Measurements from ENCODE around the gene CBX6.
"Not testable (repeated sequence)": the region's sequence is repeated elsewhere in the genome, so short reads cannot be mapped to it uniquely, and the experiment has no call there.

Gene CBX6

DNA sequence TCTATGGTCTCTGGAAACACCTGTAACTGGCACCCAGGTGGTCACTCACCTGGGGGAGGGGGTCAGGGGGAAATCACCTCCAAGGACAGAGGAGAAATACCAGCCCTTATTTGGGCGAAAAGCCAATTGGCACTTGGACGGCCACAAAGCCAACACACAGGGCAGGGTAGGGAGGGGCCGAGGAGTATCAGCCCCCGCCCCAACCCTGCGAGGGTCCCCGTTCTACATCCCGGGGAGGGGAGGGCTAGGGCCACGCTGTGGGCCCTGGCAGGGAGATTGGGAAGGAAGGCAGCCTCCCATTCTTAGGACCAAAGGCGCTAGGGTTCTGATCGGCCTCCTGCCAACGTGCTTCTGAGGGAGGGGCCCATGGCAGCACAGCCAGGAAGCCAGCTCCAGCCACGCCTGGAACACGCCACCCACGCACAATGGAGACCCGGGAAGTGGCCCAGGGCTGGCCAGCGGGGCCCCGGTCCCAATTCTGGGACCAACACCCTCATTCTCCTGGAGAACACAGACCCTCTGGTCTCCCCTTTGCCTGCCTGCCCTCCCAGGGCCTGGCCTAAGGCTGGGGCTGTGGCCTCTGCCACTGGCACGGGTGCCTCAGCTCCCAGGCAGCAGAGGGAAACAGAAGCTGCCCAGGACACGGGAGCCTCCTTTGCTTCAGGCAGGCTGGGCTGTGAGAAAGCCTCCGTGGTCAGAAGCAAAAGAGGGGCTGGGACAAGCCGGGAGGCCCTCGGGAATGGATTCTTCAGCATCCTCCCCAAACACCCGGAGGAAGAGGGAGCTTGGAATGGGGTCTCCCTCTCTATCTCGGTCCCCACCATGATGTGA is 7.4 kb downstream of the CBX6 start:
- intact Hi-C loops (cut with DNase I) = loop anchor here (5.0 to 10.0 kb wide), 3 partner anchors 70 to 448 kb away; partner anchors contain the start of gene DNAL4
- peak in 5 of 42 donors; percentile 4 to 48 (median 30) for DNase-seq

DNA sequence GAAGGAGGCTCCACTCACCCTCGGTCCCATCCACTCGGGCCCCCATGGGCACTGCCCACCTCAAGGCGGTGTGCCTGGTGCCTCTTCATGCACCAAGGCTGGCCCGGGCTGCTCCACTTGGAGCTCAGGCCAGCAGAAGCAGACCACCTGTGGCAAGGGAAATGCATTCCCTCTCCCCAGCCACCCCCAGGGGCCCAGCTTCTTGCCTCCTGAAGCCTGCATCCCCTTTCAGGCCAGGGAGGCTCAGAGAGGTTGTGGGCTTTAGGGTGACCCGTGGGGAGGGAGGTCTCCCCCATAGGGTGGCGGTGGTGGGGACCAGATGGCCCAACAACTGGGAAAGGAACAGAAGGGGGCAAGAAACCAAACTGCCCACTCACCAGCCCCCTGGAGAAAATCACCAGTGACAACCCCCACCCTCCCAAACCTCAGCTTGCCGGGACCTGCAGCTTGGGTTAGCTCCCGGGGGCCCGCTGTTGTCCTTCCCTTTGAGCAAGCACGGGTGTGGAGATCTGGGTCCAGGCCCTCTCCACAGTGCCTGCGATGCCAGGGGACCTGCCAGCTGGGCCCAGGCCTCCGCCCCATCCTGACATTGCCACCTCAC is 8.4 kb downstream of the CBX6 start:
- intact Hi-C loops (cut with DNase I) = loop anchor here (10.0 kb wide), 1 partner anchor 69 kb away; the partner anchor contains the start of gene DNAL4
- DNase-seq = peak in 6 of 42 donors; percentile 14 to 52 (median 34)

DNA sequence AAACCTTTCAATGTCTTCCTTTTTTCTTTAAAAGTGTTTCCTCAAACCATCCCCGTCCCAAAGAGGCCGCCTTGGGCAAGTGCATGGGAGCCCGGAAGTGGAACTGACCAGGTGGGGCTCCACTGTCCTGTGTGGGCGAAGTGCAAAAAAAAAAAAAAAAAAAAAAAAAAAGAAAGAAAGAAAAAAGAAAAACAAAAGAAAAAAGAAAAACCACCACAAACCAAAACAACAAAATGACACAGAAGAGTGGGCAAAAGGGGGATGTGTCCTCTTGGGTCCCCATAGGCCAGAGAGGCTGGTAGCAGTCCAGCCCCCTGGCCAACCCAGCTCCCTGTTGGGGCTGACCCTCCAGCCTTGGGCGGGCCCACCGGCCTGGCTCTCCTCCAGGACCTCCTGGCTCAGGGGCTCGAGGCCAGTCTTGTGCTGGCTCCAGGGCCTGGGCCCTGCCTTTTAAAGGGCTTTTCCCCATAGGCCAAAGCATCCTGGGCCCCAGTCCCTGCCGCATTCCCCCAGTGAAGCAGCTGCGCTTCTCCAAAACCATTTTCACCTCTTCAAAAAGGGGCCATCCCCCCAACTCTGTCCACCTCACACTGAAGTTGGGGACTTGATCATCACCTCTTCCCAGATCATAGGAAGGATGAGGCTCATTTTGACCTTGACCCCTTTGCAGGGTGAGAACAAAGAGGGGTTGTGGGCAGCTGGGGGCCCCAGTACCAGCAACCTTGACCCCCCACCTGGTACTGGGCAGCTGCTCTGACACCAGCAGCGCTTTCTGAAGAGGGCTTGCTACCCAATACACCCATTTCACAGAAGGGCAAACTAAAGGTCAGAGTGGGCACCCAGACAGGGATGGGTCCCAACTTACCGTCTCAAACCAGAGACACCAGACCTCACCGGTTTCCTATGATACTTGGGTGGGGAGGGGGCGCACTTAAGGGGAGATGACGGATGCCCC is 9.4 kb downstream of the CBX6 start:
- peak in 12 of 42 donors; percentile 1 to 76 (median 56) for DNase-seq
- intact Hi-C loops (cut with DNase I) = loop anchor here (10.0 kb wide), 1 partner anchor 68 kb away; the partner anchor contains the start of gene DNAL4

DNA sequence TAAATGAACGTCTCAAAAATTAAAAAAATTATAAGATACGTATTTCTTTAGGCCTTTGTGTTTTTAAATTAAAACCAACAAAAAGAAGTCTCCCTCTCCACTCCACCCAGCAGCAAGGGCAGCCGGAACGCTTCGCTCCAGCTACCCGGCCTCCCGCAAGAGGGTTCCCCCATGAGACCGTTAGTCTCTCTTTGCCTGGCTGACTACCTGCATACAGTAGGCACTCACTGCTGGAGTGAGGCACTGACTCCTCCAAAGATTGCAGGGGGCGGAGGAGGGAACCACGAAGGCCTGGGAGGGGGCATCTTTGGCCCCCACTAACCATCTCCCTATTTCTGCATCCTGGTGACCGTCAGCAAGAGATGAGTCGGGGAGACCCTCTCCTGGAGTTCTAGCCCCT is 10.1 kb downstream of the CBX6 start:
- intact Hi-C loops (cut with DNase I) = loop anchor here (10.0 kb wide), 1 partner anchor 67 kb away; the partner anchor contains the start of gene DNAL4

DNA sequence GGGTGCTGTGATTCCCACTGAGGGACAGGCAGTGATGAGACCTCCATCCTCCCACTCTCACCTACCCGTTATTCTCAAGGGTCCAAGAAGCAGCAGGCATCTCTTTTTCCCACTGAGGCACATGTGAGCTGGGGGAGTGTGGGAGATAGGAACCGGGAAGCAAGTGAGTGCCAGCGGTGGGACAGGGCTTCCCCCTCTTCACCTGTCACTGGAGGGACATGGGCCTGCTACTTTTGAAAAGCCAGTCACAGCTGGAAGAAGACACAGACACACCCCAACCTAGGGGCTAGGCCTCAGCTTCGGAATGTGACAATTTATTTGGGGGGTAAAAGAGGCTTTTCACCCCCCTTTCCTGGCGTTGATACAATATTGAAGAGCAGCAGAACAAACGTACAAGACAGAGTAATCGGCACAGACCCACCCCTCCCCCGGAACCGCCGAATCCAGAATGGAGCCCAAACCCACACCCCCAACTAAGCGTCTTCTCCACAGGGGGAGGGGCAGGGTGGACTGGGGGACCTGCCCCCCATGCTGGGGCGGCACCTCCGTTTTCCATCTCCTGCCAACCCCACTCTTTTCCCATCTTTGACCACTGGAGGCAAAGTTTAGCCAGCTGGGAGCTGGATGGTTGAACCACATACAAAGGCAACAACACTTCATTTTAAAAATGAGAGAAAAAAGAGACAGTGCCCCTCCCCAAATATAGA is 10.7 kb downstream of the CBX6 start:
- peak in 1 of 42 donors; percentile 45 for DNase-seq
- intact Hi-C loops (cut with DNase I) = loop anchor here (10.0 kb wide), 1 partner anchor 67 kb away; the partner anchor contains the start of gene DNAL4

More for the DNA sequence above, 10.1 kb downstream of the CBX6 start:
- DNase-seq = peak in 1 of 42 donors; percentile 45

- intact Hi-C loops (cut with DNase I) = loop anchor here (10.0 kb wide), 1 partner anchor 66 kb away; the partner anchor contains the start of gene DNAL4
- peak in 1 of 42 donors; percentile 45 for DNase-seq
Observed at GRCh38 chr22:38860283-38861169, 11.5 kb downstream of the CBX6 start.

- DNase-seq = no peak
- intact Hi-C loops (cut with DNase I) = loop anchor here (10.0 kb wide), 1 partner anchor 65 kb away; the partner anchor contains the start of gene DNAL4
Observed at GRCh38 chr22:38859581-38860282, 12.3 kb downstream of the CBX6 start.

DNA sequence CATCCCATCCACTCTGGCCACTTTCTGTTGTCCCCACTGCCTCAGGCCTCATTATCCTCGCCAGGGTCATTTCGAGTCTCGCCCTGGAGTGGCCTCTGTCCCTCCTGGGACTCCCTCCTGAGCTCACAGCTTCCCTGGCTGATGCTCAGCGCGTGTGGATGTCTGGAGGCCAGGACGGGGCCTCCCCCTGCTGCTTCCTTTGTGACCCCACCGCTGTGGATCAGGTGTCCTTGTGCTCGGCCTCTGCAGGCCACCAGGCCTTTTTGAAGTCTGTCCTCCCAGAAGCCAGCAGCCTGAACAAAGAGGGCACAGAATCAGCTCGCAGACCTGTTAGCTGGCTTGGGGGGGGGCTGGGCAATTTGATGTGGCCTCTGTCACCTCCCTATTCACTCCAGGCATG is 13.5 kb downstream of the CBX6 start:
- no peak for DNase-seq
- intact Hi-C loops (cut with DNase I) = no loop called here

GRCh38 chr22:38854476-38854875 is 17.5 kb downstream of the CBX6 start:
- intact Hi-C loops (cut with DNase I); DNase-seq: not testable (repeated sequence)

DNA sequence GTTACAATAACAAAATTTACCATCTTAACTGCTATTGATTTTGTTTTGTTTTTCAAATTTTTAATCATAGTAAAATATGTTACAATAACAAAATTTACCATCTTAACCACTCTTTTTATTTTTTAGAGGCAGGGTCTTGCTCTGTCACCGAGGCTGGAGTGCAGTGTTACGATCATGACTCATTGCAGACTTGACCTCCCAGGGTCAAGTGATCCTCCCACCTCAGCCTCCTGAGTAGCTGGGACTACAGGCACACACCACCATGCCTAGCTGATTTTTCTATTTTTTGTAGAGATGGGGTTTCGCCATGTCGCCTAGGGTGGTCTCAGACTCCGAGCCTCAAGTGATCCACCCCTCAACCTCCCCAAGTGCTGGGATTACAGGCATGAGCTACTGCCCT is 18.1 kb downstream of the CBX6 start:
- DNase-seq; intact Hi-C loops (cut with DNase I): not testable (repeated sequence)

DNA sequence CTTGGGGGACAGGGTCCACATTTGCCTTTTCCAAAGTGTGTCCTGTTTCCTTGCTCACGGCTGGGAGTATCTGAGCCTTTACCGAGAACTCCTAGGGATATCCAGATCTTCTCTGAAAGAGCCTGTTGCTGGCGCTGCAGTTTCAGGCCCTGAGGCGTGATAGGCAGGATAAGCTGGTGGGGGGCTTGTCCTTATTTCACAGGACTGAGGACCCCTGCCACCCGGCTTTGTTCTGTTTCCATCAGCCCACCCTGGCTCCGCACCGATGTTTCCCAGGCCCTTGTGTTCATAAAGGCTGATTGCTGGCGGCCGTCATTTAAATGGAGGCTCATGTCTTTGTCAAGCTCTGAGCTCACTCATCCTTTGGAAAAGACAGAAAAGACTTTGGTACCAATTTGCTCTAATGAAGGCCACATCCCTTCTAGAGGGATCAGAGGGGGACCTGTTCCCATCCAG is 18.8 kb downstream of the CBX6 start:
- intact Hi-C loops (cut with DNase I) = no loop called here
- no peak for DNase-seq

DNA sequence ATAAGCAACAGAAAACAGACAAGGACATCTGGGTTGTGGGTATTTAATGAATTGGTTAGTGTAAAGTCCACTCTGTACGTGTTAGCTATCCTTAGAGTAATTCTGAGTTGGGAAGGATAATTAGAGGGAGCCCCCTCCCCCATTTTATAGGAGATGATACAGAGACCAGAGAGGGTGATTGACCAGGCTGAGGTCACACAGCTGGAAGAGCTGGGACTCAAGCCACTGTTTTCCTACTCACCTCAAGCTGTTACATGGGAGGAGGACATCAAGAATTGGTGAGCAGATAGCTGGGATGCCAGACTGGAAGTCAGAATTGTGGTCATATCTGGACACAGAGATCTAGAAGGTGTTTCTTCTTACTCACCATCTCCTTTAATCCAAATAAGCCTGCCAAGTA is 19.5 kb downstream of the CBX6 start:
- DNase-seq = no peak
- intact Hi-C loops (cut with DNase I) = no loop called here

GRCh38 chr22:38850941-38851849 is 20.8 kb downstream of the CBX6 start:
- DNase-seq = peak in 17 of 42 donors; percentile 17 to 74 (median 59)
- intact Hi-C loops (cut with DNase I) = no loop called here

- DNase-seq = no peak
- intact Hi-C loops (cut with DNase I) = no loop called here
Observed at GRCh38 chr22:38850399-38850798, 21.6 kb downstream of the CBX6 start.

- intact Hi-C loops (cut with DNase I) = no loop called here
- DNase-seq = no peak
Observed at GRCh38 chr22:38849811-38850210, 22.2 kb downstream of the CBX6 start.
